Renal cortical epithelial cell (primary cell): ENCODE results near the gene ELANE. TPM values are rescaled to one million over a fixed set of nuclear protein-coding genes. Genes with fewer than 3 reads are reported as not detected.

ENCODE experiments used
- DNase-seq: peaks from one replicate; pipeline ENCODE4 v3.0.0-alpha.2; 2011; ENCODE audit warnings: low read depth
- total RNA-seq: library from RNA; depleted of rRNA; stranded (reverse); fragments of >200 nt; gene quantifications from 2 replicates; pipeline ENCODE4 v1.2.3, GENCODE V29; 2014

ELANE gene
- total RNA-seq, 1 donor from 2014 or later = not detected

DNA sequence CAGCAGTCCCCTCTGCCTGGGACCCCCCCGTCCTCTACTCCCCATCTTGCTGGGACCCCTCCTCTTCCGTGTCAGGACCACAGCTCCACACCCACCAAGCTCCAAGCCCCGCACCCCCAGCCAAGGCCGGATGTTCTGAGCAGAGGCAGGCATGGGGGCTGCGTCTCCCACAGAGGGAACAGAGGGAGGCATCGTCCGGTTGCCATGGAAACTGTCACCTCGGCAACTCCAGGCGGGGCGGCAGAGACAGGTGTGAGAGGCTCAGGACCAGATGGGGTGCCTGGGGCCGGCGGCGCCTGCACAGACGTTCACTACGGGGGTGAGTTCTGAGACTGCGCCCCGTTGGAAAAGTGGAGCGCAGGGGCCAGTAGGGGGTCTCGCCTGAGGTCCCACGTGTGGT, 46.6 kb downstream of the ELANE start:
- no peak for DNase-seq

- no peak for DNase-seq
Observed at GRCh38 chr19:899336-900042, 47.4 kb downstream of the ELANE start.

- DNase-seq = no peak
Observed at GRCh38 chr19:900043-900301, 47.9 kb downstream of the ELANE start.

- DNase-seq = no peak
Observed at GRCh38 chr19:900302-901111, 48.4 kb downstream of the ELANE start.

DNA sequence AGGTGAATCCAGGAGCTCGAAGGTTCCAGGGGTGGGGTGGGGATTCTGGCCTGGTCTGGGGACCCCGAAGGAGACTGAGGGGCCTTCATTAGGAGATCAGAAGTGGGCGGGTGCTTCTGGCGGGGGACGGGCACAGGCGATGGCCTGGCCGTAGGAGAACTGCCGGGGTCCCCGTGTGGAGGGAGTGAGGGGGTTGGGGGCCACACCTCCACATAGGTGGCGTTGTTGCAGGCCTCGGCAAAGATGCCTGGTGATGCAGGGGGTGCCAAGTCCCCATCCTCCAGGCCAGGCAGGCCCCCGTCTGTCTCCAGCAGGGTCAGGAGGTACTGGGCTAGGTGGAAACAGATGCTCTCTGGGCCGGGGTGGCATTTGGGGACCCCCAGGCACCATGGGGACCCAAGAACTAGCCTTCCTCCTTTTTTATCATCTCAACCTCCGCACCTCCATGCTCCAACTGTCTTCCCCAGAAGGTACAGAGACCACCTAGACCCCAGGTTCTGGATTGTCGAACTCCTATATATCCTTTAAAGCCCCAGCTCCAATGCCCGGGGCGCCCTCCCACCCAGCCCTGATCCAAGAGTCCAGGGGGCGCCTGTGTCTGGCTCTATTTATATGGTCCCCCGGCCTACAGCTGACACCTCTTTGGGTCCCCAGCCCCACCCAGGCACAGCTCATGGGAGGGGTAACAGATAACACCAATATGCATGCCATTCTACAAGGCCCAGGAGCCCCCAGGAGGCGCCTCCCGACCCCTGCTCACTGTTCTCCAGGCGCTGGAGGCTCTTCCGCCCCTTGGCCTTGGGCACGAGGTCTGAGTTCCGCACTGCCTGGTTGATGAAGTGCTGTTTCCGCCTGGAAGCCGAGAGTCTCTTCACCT, 49.4 kb downstream of the ELANE start:
- DNase-seq = no peak

DNA sequence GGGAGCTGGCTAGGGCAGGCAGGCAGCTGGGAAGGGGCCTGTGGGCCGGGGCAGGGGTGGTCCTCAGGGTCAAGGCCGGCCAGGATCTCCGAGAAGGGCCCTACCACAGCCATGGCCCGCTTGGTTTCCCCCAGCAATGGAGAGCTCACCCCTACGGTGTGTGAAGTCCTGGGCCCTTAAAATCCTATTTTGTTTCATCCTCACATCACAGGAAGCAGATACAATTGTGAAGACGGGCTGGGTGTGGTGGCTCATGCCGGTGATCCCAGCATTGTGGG, 49.9 kb downstream of the ELANE start:
- no peak for DNase-seq

- DNase-seq = no peak
Observed at GRCh38 chr19:902446-903226, 50.5 kb downstream of the ELANE start.

DNA sequence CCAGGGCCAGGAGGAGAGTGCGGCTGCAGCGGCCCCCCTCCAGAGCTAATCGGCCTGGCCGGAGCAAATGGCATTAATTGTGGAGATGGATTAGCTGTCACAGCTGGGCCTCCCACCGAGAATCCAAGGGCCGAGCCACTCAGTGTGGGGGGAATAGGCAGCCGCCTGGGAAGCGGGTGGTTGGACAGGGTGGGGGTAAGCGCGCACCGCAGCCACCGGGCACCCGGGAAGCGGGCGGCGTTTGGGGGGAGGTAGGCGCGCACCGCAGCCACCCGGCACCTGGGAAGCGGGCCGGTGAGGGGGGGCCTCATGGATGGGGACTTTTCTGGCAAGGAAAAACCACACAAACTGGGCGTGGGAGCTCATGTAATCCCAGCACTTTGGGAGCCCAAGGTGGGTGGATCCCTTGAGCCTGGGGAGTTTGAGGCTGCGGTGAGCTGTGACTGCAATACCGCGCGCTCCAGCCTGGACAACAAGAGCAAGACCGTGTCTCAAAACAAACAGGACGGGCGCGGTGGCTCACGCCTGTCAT, 51.2 kb downstream of the ELANE start:
- no peak for DNase-seq

DNA sequence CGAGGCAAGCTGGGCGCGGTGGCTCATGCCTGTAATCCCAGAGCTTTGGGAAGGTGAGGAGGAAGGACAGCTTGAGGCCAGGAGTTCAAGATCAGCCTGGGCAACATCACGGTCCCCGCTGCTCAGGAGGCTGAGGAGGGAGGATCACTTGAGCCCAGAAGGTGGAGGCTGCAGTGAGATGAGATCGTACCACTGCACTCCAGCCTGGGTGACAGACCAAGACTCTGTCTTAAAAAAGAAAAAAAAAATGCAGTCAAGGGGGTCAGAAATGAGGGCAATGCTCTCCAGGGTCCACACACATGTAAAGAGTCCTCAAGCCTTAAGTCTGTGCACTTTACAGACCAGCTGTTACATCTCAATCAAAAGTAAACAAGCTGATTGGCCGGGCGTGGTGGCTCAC, 52.4 kb downstream of the ELANE start:
- DNase-seq = no peak

Other genes starting within 250 kb of the ELANE start
- 22.6 and 46.3 TPM in 2 replicates for gene POLRMT, start 218.8 kb upstream of the ELANE start, total RNA-seq
- 0.10 TPM in 1 of 2 replicates, not detected in the other for gene FGF22, start 212.4 kb upstream of the ELANE start, total RNA-seq
- 19.8 and 23.4 TPM in 2 replicates for gene RNF126, start 189.1 kb upstream of the ELANE start, total RNA-seq
- gene FSTL3, start 175.9 kb upstream of the ELANE start, total RNA-seq = 374 and 526 TPM in 2 replicates
- gene PRSS57, start 156.9 kb upstream of the ELANE start, total RNA-seq = not detected in 2 replicates
- gene PALM, start 143.4 kb upstream of the ELANE start, total RNA-seq = 0.35 and 45.4 TPM in 2 replicates
- 6.2 and 48.4 TPM in 2 replicates for gene MISP, start 101.2 kb upstream of the ELANE start, total RNA-seq
- gene PTBP1, start 54.9 kb upstream of the ELANE start, total RNA-seq = 67.7 and 134 TPM in 2 replicates
- 0.50 and 0.87 TPM in 2 replicates for gene PLPPR3, start 30.3 kb upstream of the ELANE start, total RNA-seq
- gene AZU1, start 24.5 kb upstream of the ELANE start, total RNA-seq = not detected in 2 replicates
- not detected in 2 replicates for gene PRTN3, start 11.3 kb upstream of the ELANE start, total RNA-seq
- 2.1 and 3.1 TPM in 2 replicates for gene CFD, start 7.4 kb downstream of the ELANE start, total RNA-seq
- 22.6 and 55.4 TPM in 2 replicates for gene MED16, start 40.9 kb downstream of the ELANE start, total RNA-seq
- not detected in 2 replicates for gene RNU6-9, start 41.2 kb downstream of the ELANE start, total RNA-seq
- gene R3HDM4, start 60.9 kb downstream of the ELANE start, total RNA-seq = 36.6 and 38.3 TPM in 2 replicates
- gene KISS1R, start 65.0 kb downstream of the ELANE start, total RNA-seq = not detected in 2 replicates
- 9.5 and 18.8 TPM in 2 replicates for gene ARID3A, start 73.7 kb downstream of the ELANE start, total RNA-seq
- 31.1 and 50.4 TPM in 2 replicates for gene WDR18, start 132.0 kb downstream of the ELANE start, total RNA-seq
- 2.4 and 3.6 TPM in 2 replicates for gene GRIN3B, start 148.1 kb downstream of the ELANE start, total RNA-seq
- gene TMEM259, start 168.8 kb downstream of the ELANE start, total RNA-seq = 63.4 and 114 TPM in 2 replicates
- not detected in 2 replicates for gene RNU6-2, start 169.2 kb downstream of the ELANE start, total RNA-seq
- 312 and 501 TPM in 2 replicates for gene CNN2, start 174.3 kb downstream of the ELANE start, total RNA-seq
- 15.6 and 24.6 TPM in 2 replicates for gene ABCA7, start 187.8 kb downstream of the ELANE start, total RNA-seq
- 8.3 and 13.4 TPM in 2 replicates for gene ARHGAP45, start 214.9 kb downstream of the ELANE start, total RNA-seq
- gene POLR2E, start 243.1 kb downstream of the ELANE start, total RNA-seq = 101 and 168 TPM in 2 replicates